Fibroblast of lung (primary cell): ENCODE results near the gene SMTN. TPM values are rescaled to one million over a fixed set of nuclear protein-coding genes. Genes with fewer than 3 reads are reported as not detected.
"Not testable (repeated sequence)": the region's sequence is repeated elsewhere in the genome, so short reads cannot be mapped to it uniquely, and the experiment has no call there.

ENCODE experiments used
- DNase-seq, 2 donors: peaks; one replicate each; pipeline versions ENCODE4 v3.0.0 to v3.0.0-alpha.2; 2010; ENCODE audit warnings: low read depth in 2 of 2
- H2AFZ ChIP-seq: 2 replicates; pipeline ENCODE4 v1.5.1; 2012; ENCODE audit warnings: low read length, control low read depth, inconsistent platforms
- H3K27ac ChIP-seq: 2 replicates; pipeline ENCODE4 v1.5.1; 2011; ENCODE audit warnings: low read length, control low read depth; ENCODE audit not compliant: insufficient read depth
- H3K27me3 ChIP-seq: 2 replicates; pipeline ENCODE4 v1.5.1; 2011; ENCODE audit warnings: mild to moderate bottlenecking, low read length; ENCODE audit not compliant: control insufficient read depth, insufficient read depth
- H3K36me3 ChIP-seq: 2 replicates; pipeline ENCODE4 v1.5.1; 2011; ENCODE audit warnings: low read length; ENCODE audit not compliant: control insufficient read depth, insufficient read depth
- H3K4me1 ChIP-seq: 2 replicates; pipeline ENCODE4 v1.5.1; 2011; ENCODE audit warnings: low read length; ENCODE audit not compliant: control insufficient read depth, insufficient read depth; ENCODE audit errors: extremely low read depth
- H3K4me2 ChIP-seq: 2 replicates; pipeline ENCODE4 v1.5.1; 2011; ENCODE audit warnings: low read length, control low read depth; ENCODE audit not compliant: insufficient read depth; ENCODE audit errors: extremely low read depth
- H3K4me3 ChIP-seq, 4 experiments: fragments of 200-600 bp in 1 of 4; sonication (generic) in 1 of 4; replicated peaks in 1 of 4; 2 replicates each; pipeline ENCODE4 v1.5.1; 2011 to 2016; ENCODE audit warnings: low read length in 4 of 4, low read depth in 3 of 4, mild to moderate bottlenecking in 3 of 4, control low read depth in 2 of 4, inconsistent platforms in 1 of 4, mixed read lengths in 1 of 4; ENCODE audit not compliant: insufficient read depth in 1 of 4; ENCODE audit errors: control extremely low read depth in 1 of 4
- H3K79me2 ChIP-seq: 2 replicates; pipeline ENCODE4 v1.5.1; 2012; ENCODE audit warnings: mild to moderate bottlenecking, low read length, inconsistent platforms; ENCODE audit not compliant: control insufficient read depth, insufficient read depth
- H3K9ac ChIP-seq: 2 replicates; pipeline ENCODE4 v1.5.1; 2011; ENCODE audit warnings: mild to moderate bottlenecking, low read length, control low read depth; ENCODE audit not compliant: insufficient read depth
- H3K9me3 ChIP-seq: 2 replicates; pipeline ENCODE4 v1.5.1; 2012; ENCODE audit warnings: low read depth, low read length; ENCODE audit not compliant: control insufficient read depth, insufficient read depth
- H4K20me1 ChIP-seq: 2 replicates; pipeline ENCODE4 v1.5.1; 2011; ENCODE audit warnings: low read length; ENCODE audit not compliant: control insufficient read depth, insufficient read depth; ENCODE audit errors: extremely low read depth
- CTCF ChIP-seq, 2 donors: IDR thresholded peaks in 1 of 2; conservative IDR thresholded peaks in 1 of 2; 1 replicate in 1 of 2; 2 replicates in 1 of 2; pipeline ENCODE4 v1.5.1; 2011 to 2012; ENCODE audit warnings: low read length in 2 of 2, control low read depth in 1 of 2, inconsistent platforms in 1 of 2, low read depth in 1 of 2, mild to moderate bottlenecking in 1 of 2
- EZH2 ChIP-seq: IDR thresholded peaks from 2 replicates; pipeline ENCODE4 v1.5.1; 2012; ENCODE audit warnings: low read length, control low read depth, mild to moderate bottlenecking; ENCODE audit errors: missing control alignments
- polyA plus RNA-seq, 2 donors: library from polyadenylated mRNA; depleted of rRNA in 1 of 2; stranded (reverse) in 1 of 2; unstranded in 1 of 2; fragments of >200 nt; gene quantifications; 2 replicates each; pipeline ENCODE4 v1.2.1, GENCODE V29; 2011 to 2012; ENCODE audit warnings: missing spikeins in 1 of 2
- total RNA-seq: library from RNA; depleted of rRNA; stranded (reverse); fragments of >200 nt; gene quantifications from 2 replicates; pipeline ENCODE4 v1.2.1, GENCODE V29; 2014

SMTN gene
- total and polyA plus RNA-seq, 2 donors (not counting 1 experiment from before 2014, with no cell fraction given): 43.7 to 95.1 TPM

DNA sequence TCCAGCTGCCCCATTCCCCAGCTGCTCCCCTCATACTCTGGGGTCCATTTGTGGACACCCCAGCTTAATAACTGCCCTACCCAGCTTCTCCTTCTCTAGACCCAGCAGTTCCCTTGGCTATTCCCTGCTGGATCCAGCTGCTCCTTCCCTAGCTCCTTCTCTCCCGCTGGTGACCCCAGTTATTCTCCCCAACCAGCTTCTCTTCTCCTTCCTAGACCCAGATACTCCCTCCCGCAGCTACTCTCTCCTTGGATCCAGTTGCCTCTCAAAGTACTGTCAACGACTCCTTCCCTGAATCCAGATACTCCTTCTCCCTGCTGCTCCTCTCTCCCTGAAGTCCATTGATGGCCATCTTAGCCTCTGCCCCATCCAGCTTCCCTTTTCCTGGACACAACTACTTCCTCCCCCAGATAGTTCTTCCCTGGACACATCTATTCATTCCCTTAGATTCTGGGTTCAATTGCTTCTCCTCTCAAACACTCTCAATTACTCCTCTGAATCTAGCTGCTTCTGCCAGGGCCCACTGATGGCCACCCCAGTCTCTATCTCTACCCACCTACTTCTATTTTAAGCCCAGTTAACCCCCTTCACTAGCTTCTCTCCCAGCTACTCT lies 14.6 kb downstream of the SMTN start:
- Histone ChIP-seq H3K36me3 (peaks cover 80% of the 10 kb centered on the region), H3K9me3 (no peaks in the 10 kb centered on the region), H3K4me2 (no peak overlapping the region), H3K4me3 (no peak overlapping the region), H4K20me1 (no peaks in the 10 kb centered on the region), H3K27me3 (no peaks in the 10 kb centered on the region), H3K4me1 (peaks cover 2% of the 10 kb centered on the region), H3K9ac (no peak overlapping the region), H3K27ac (no peak overlapping the region), H3K79me2 (peaks cover 11% of the 10 kb centered on the region), H2AFZ (no peak overlapping the region)
- no peak for TF ChIP-seq CTCF (conservative IDR thresholded peaks at IDR 0.05 in 1 of 2, IDR thresholded peaks at IDR 0.05 in 1 of 2; ENCODE audit: low read depth in 1 of 2, low read length in 2 of 2)
- no peak for TF ChIP-seq EZH2
- DNase-seq: no peak

DNA sequence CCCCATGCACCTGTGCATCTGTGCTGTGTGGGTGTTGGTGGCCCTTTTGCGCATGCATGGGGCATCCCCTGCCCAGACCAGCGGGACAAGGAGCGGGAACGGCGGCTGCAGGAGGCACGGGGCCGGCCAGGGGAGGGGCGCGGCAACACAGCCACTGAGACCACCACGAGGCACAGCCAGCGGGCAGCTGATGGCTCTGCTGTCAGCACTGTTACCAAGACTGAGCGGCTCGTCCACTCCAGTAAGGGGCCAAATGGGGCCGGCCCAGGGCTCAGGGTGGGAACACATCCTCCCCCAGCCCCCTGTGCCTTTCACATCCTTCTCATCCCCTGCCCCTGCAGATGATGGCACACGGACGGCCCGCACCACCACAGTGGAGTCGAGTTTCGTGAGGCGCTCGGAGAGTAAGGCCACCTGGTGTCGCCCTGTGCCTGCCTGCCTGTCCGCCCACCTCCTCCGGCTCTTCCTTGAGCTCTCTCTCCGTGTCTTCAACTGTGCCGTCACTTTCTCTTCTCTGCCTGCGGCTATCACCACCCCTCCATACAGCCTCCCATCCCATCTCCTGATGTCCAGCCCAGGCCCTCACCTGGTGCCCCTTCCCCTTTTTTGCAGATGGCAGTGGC lies 15.7 kb downstream of the SMTN start:
- H4K20me1 ChIP-seq: no peaks in the 10 kb centered on the region
- H3K9ac ChIP-seq: no peak overlapping the region
- no peaks in the 10 kb centered on the region for H3K27me3 ChIP-seq
- no peak for DNase-seq
- H3K4me1 ChIP-seq: peaks cover 3% of the 10 kb centered on the region
- no peak overlapping the region for H3K27ac ChIP-seq
- H3K4me2 ChIP-seq: no peak overlapping the region
- no peaks in the 10 kb centered on the region for H3K9me3 ChIP-seq
- peaks cover 73% of the 10 kb centered on the region for H3K36me3 ChIP-seq
- no peak overlapping the region for H3K4me3 ChIP-seq
- H3K79me2 ChIP-seq: peaks cover 7% of the 10 kb centered on the region
- H2AFZ ChIP-seq: no peak overlapping the region
- TF ChIP-seq EZH2: no peak
- no peak for TF ChIP-seq CTCF (conservative IDR thresholded peaks at IDR 0.05 in 1 of 2, IDR thresholded peaks at IDR 0.05 in 1 of 2; ENCODE audit: low read depth in 1 of 2, low read length in 2 of 2)

- H3K79me2 ChIP-seq, H3K27ac ChIP-seq, DNase-seq, H4K20me1 ChIP-seq, H3K9me3 ChIP-seq, H3K9ac ChIP-seq, H3K27me3 ChIP-seq, H3K4me3 ChIP-seq, H2AFZ ChIP-seq, H3K4me2 ChIP-seq: not testable (repeated sequence)
- H3K36me3 ChIP-seq: peaks cover 65% of the 10 kb centered on the region
- H3K4me1 ChIP-seq: peaks cover 10% of the 10 kb centered on the region
These were observed 16.4 kb downstream of the SMTN start for GRCh38 chr22:31097539-31097938.
